GM18517 (cell line): Measurements from ENCODE around the gene PROSER3.

Source experiments
- ATAC-seq: cut with Tn5 transposase; IDR thresholded peaks from one replicate; pipeline ENCODE4 v1.9.1; 2021; ENCODE audit warnings: mild to moderate bottlenecking, moderate library complexity; ENCODE audit not compliant: unreplicated experiment

The PROSER3 gene

DNA sequence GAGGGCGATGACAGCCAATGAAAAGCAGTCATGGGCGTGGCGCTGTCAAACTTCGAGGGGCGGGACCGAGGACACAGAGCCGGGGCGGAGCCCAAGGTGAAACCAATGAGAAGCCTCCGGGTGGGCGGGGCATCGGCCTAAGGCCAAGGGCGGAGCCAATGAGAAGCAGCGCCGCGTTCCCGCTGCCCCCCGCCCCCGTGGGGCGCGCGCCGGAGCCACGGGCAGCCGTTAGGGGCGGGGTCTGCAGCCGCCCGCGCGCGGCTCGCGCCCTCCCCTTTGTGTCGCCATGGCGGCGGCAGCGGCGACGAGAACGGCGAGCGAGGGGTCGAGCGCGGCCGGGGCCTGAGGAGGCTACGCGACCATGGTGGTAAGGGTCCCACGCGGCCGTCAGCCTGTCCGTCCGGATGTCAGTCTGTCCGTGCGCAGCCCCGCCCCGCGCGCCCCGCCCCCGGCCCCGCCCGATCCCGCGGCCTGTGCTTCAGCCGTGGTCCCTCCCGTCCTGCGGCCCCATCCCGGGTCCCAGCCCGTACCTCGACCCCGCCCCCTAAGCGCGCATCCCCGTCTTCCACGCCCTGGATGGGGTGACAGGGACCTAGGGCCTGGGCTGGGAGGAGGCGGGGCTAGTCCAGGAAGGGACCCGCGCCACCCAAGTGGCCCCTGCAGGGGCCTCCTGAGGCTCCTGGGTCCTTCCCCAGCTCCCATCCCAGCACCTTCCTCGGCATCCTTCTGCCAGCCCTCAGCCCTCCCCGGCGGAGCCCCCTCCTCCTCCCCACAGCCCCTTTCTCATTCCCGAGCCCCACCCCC lies 17.5 kb downstream of the PROSER3 start, which contains the start of gene ARHGAP33:
ARHGAP33 (plus strand) TSS at position 267 of the 804 bp plus-strand sequence; CDS start at position 362, 95 bp downstream.
- ATAC-seq = peak; percentile 86

DNA sequence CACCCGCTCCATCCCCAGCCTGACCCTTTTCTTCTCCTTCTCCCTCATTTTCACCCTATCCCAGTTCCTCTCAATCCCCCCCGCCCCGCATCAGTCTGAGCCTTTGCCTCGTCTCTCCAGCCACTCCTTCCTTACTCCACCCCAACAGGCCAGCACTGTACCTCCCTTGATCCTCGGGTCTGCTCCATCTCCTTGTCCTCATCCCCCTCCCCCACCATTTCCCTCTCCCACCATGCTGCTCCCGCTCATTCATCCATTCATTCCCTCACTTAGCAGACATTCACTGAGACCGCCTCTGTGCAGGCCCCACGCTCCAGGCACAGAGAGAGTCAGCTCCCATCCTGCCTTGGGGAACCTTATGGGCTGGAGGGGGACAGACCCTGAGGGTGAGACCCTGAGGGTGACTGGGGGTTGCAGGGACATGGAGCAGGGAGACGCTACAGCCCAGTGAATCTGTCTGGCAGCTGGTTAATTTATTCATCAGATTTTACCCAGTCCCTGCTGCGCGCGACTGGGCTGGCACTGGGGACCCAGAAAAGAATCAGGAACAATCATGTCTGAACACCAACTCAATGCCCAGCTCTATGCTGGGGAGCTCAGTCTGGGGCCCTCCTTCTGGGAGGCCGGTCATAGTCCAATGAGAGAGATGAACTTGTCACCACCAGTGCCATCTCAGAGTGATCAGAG lies 18.3 kb downstream of the PROSER3 start:
- ATAC-seq = no peak

DNA sequence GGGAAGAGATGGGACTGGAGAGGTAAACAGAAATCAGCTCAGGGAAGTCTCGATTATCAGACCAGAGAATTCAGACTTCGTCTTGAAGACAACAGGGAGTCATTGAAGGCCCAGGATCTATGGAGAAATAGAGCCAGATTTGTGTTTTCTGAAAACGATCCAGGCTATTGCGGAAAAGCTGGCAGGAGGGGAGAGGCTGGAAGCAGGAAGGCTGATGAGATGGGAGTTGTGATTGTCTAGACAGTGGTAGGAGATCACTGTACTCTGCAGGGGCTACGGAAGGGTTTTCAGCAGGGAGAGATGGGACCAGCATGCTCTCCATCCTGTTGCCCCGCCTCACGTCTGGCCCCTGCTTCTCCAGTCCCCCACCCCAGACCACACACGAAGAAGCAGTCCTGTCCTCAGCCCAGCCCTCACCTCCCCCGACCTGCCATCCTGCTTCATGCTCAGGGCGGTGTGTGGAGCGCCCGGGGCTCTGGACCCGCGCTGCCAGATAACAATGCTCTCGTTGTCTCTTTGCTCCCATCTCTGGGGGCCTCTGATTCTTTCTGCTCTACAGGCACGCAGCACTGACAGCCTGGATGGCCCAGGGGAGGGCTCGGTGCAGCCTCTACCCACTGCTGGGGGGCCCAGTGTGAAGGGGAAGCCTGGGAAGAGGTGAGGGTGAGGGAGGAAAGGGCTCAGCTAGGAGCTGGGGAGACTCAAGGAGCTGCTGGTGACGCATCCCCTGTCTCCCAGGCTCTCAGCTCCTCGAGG lies 19.3 kb downstream of the PROSER3 start:
- no peak for ATAC-seq

DNA sequence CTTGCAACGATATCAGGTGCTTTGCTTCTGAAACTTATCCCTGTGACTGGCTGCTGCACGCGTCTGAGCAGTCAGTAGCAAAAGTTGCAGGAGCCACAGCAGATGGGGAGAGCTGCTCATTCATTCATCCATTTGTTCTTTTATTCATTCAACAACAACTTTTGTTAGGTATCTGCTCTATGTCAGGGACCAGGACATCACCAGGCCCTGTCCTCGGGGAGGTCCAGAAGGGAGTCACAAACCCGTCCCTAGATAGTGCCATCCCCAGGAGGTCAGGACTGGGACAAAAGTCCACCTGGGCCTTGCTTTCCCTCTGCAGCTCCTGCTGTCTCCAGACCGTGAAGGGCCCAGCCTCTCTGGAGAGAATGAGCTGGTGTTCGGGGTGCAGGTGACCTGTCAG lies 20.0 kb downstream of the PROSER3 start:
- ATAC-seq = no peak

DNA sequence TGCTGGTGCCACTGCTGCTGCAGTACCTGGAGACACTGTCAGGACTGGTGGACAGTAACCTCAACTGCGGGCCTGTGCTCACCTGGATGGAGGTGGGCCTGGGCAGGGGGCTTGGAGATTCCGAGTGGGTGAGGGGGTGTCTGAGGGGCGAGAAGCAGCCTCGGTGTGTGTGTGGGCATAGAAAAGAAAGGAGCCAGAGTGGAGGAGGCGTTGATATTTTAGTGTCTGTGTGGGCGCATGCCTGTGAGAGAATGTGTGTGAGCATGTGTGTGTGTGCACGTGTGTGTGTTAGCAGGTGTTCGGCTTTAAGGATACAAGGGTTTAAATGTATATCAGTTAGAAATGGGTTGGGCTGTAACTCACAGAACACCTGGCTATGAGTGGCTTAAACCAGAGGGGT lies 21.1 kb downstream of the PROSER3 start:
- ATAC-seq = no peak

DNA sequence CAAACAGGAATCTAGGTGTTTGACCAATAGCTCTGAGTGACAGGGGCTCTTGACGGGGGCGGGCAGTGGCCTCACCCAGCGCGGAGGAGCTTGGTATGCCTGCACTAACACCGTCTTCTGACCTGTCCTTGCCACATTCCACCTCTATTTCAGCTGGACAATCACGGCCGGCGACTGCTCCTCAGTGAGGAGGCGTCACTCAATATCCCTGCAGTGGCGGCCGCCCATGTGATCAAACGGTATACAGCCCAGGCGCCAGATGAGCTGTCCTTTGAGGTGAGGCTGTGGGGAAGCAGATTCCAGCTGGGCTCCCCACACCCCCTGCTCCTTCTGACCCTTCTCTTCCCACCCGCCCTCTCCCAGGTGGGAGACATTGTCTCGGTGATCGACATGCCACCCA lies 22.1 kb downstream of the PROSER3 start:
- no peak for ATAC-seq

DNA sequence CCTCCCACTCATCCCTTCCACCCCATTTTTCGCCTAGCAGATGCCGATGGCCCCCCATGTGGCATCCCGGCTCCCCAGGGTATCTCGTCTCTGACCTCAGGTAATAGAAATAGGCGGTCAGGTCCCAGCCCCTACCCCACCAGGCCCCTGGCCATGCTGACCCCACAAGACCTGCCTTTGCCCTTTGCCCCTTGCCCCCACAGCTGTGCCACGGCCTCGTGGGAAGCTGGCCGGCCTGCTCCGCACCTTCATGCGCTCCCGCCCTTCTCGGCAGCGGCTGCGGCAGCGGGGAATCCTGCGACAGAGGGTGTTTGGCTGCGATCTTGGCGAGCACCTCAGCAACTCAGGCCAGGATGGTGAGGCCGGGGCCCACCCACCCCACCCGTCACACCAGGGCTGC lies 22.7 kb downstream of the PROSER3 start:
- ATAC-seq = no peak

DNA sequence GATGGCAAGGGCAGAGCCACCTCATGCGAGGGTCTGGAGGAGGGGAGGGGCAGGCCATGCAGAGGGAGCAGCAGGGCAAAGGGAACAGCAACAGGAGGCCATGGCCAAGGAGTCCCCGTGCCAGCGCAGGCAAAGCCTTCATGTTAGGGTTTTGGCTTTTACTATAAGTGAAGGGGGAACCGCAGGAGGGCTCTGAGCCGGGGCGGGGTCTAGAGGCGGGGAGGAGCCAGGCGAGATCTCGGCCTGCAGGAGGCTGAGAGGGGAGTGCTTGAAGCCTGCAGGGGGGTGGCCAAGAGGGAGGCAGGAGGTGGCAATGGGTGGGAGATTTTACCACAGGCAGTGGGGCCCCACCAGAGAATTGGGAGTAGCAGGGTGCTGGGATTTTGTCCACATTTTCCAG lies 23.7 kb downstream of the PROSER3 start:
- no peak for ATAC-seq

DNA sequence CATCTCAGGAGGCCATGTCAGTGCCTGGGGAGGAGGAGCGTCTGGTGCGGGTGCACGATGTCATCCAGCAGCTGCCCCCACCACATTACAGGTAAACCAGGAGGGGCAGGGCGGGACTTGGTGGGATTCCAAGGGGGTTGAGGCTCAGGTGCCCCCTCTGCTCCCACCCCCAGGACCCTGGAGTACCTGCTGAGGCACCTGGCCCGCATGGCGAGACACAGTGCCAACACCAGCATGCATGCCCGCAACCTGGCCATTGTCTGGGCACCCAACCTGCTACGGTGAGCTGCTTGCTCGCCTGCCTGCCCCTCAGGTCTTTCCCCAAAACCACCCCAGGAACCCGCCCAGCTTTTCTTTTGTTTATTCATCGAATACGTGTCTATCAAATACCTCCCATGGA lies 24.6 kb downstream of the PROSER3 start:
- ATAC-seq = no peak

DNA sequence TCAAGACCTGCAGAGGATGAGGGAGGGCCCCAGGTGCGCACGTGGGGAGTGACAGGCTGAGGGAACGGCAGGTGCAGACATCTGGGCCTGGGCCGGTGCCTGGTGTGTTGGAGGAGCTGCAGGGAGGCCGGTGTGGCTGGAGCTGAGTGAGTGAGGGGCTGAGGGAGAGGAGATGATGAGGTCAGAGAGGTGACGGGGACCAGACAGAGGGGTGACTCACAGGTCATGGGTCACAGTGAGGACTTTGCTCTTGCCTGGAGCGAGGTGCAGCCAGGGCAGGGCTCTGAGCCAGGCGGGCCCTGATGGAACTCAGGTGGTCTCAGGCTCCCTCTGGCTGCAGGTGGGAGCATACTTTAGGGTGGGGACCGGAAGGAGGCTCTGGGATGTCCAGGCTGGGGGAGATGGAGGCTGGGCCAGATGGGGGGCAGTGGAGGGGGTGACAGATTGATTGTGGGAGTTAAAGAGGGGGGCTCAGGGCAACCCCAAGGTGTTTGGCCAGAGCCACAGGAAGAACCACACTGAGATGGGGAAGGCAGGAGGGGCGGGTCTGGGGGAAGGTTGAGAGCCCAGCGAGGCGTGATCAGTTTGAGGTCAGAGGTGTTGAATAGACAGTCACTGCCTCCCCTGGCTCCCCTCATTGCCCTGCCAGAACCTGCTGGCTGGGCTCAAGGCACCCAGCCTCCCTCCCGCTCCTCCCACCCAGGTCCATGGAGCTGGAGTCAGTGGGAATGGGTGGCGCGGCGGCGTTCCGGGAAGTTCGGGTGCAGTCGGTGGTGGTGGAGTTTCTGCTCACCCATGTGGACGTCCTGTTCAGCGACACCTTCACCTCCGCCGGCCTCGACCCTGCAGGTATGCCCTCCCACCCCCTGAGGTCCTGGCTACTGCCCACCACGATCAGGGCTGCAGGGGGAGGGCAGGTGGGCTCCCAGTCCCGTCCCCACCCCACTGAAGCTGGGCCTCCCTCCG lies 25.8 kb downstream of the PROSER3 start:
- no peak for ATAC-seq

DNA sequence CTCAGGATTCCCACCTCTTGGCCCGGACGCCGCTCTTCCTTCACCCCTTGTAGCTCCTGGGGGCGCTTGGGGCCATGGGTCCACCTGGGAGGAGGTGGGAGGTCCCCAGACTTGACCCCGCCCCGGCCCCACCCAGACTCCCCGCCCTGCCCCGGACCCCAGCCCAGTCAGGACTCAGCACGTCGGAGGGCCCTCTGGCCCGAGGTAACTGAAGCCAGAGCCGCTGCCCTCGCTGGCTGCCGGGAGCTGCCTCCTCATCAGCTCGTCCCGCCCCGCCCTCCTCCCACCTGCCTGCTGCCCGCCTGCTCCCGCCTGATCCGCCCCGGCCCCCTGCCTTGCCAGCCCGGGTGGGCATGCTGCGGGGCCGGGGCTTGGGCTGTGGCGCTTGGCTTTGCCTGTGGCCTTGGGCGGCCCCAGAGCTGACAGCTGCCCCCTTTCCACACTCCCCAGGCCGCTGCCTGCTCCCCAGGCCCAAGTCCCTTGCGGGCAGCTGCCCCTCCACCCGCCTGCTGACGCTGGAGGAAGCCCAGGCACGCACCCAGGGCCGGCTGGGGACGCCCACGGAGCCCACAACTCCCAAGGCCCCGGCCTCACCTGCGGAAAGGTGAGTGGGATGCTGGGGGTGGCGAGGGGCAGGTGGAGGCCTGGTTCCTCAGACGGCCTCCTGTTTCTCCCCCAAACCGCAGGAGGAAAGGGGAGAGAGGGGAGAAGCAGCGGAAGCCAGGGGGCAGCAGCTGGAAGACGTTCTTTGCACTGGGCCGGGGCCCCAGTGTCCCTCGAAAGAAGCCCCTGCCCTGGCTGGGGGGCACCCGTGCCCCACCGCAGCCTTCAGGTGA lies 26.7 kb downstream of the PROSER3 start:
- no peak for ATAC-seq

DNA sequence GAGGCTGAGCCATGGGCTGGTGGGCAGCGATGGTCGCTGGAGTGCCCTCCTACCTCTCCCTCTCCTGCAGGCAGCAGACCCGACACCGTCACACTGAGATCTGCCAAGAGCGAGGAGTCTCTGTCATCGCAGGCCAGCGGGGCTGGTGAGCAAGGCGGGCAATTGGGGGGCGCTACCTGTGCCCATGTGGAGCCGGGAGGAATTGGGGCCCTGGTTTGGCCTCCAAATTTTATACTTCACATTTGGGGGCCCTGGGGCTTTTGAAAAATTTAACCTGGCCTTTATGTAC lies 27.3 kb downstream of the PROSER3 start:
- no peak for ATAC-seq

DNA sequence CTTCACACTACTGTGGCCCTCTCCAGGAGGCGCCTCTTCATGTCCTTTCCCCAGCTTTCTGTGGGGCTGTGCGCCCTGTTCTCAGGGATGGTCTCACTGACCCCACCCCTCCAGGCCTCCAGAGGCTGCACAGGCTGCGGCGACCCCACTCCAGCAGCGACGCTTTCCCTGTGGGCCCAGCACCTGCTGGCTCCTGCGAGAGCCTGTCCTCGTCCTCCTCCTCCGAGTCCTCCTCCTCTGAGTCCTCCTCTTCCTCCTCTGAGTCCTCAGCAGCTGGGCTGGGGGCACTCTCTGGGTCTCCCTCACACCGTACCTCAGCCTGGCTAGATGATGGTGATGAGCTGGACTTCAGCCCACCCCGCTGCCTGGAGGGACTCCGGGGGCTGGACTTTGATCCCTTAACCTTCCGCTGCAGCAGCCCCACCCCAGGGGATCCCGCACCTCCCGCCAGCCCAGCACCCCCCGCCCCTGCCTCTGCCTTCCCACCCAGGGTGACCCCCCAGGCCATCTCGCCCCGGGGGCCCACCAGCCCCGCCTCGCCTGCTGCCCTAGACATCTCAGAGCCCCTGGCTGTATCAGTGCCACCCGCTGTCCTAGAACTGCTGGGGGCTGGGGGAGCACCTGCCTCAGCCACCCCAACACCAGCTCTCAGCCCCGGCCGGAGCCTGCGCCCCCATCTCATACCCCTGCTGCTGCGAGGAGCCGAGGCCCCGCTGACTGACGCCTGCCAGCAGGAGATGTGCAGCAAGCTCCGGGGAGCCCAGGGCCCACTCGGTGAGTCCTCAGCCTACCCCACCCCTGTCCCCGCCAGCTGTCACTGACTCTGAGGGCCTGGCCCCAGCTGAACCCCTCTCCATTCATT lies 28.6 kb downstream of the PROSER3 start:
- ATAC-seq = no peak

DNA sequence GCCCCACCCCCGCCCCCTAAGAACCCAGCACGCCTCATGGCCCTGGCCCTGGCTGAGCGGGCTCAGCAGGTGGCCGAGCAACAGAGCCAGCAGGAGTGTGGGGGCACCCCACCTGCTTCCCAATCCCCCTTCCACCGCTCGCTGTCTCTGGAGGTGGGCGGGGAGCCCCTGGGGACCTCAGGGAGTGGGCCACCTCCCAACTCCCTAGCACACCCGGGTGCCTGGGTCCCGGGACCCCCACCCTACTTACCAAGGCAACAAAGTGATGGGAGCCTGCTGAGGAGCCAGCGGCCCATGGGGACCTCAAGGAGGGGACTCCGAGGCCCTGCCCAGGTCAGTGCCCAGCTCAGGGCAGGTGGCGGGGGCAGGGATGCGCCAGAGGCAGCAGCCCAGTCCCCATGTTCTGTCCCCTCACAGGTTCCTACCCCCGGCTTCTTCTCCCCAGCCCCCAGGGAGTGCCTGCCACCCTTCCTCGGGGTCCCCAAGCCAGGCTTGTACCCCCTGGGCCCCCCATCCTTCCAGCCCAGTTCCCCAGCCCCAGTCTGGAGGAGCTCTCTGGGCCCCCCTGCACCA lies 29.3 kb downstream of the PROSER3 start:
- ATAC-seq = no peak

DNA sequence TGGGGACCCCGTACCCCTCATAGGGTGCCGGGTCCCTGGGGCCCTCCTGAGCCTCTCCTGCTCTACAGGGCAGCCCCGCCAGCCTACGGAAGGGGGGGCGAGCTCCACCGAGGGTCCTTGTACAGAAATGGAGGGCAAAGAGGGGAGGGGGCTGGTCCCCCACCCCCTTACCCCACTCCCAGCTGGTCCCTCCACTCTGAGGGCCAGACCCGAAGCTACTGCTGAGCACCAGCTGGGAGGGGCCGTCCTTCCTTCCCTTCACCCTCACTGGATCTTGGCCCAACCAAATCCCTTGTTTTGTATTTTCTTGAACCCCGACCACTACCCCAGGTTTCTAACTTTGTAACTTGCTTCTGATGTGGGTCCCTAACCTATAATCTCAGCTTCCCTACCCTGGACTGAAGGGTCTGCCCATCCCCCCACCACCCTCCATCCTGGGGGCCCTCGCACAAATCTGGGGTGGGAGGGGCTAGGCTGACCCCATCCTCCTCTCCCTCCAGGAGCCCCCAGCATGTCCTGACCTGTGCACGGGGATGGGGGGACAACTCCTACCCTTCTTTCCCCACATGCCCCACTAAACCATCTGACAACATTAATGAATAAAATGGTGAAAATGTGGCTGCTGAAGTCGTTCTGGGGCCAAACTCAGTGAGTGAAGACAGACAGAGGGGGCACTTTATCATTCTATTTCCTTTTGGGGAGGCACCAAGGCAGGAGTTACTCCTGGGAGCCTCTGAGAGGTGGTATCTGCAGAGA lies 30.4 kb downstream of the PROSER3 start:
- ATAC-seq = no peak

DNA sequence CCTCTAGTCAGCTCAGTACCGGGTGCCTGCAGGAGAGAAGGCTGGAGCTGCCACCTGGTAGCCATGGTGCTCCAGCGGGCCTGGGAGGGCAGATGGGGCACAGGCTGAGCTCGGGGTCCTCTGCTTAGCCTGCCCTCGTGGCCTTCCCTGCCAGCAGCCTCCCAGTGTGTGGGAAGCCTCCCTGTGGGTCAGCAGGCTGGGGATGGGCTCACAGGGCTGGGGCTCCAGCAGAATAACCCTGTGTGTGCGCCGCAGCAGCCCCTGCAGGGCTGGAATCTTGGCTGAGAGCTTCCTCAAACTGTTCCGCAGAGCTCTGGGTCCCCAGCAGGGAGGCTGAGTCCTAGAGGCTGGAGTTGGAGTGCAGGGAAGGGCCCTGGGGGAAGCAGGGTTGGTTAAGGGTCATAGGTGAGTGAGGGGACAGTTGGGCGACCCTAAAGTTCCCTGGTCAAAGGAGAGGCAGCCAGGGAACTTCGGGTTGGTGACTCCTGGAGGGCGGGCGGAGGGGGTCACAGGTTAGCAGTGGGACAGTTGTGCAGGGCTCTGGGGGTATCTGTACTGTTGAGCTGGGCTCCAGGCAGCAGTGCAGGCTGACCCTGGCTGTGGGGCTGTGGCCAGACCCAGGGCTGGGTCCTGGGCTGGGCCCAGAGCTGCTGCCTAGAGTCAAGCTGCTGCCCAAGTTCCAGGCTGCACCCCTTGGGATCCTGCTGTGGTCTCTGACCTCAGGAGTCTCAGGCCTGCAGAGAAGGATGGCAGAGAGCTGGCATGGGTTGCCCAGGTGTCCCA lies 31.4 kb downstream of the PROSER3 start:
- no peak for ATAC-seq
